Measurements from ENCODE around the gene FAM8A1.
"Not testable (repeated sequence)": the region's sequence is repeated elsewhere in the genome, so short reads cannot be mapped to it uniquely, and the experiment has no call there.

FAM8A1 gene

DNA sequence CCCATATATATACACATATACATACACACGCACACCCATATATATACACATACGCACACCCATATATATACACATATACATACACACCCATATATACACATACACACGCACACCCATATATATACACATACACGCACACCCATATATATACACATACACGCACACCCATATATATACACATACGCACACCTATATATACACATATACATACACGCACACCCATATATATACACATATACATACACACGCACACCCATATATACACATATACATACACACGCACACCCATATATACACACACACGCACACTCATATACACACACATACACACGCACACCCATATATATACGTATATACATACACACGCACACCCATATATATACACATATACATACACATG, 13.5 kb upstream of the FAM8A1 start:
- H3K27ac Mint-ChIP-seq; H3K27me3 Mint-ChIP-seq; H3K4me1 Mint-ChIP-seq; H3K36me3 Mint-ChIP-seq; H3K4me3 Mint-ChIP-seq; DNase-seq; ATAC-seq (replicated peaks); H3K9me3 Mint-ChIP-seq: not testable (repeated sequence)

DNA sequence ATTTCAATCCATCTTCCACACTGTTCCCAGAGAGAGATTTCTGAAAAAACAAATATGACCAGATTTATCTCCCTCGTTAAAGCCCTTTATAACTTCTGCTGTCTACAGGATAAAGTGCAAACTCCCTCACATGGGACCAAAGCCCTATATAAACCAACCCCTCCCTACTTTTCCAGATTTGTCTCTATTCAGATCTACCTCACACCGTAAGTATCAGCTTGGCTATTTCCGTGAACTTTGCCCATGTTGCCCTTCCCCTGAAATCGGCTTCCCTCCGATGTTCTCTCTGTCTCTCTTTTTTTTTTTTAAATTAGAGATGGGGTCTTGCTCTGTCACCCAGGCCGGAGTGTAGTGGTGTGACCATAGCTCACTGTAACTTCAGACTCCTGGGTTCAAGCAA, 12.1 kb upstream of the FAM8A1 start:
- Mint-ChIP-seq H3K27ac (no peak overlapping the region), H3K4me1 (peaks cover 4 to 6% of the 10 kb centered on the region in 2 donors), H3K36me3 (no peaks in the 10 kb centered on the region), H3K27me3 (no peaks in the 10 kb centered on the region), H3K9me3 (no peaks in the 10 kb centered on the region), H3K4me3 (no peak overlapping the region)
- DNase-seq (no peak), ATAC-seq (replicated peaks) (no peak)

DNA sequence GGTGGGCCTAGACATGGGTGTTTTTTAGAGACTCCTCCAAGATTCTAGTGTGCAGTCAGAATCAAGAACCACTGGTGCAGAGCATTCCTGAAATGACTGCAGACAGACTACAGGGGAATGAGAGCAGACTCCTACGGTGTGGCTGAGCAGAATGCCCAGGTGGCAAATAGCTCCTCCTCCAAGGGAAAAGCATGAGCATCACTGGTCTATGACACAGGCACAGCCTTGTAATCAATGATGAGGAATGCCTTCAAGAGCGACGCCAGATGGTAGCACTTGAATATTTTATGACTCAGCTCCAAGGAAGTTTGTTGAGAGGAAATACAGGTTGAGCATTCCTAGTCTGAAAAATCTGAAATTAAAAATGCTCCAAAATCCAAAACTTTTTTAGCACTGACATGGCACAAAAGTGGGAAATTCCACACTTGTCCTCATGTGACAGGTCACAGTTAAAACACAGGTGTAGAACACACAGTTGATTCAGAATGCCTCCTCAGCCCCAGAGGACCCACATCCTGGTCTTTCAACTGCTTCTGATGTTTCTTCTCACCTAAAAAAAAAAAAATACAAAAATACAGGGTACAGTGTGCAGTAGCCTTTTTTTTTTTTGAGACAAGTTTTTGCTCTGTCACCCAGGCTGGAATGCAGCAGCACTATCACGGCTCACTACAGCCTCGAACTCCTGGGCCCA, 10.6 kb upstream of the FAM8A1 start:
- Mint-ChIP-seq H3K4me3 (no peak overlapping the region), H3K27ac (no peak overlapping the region), H3K4me1 (no peaks in the 10 kb centered on the region), H3K27me3 (no peaks in the 10 kb centered on the region), H3K36me3 (no peaks in the 10 kb centered on the region), H3K9me3 (no peaks in the 10 kb centered on the region)
- ATAC-seq (replicated peaks) (peak; percentile 54 to 86), DNase-seq (no peak)

DNA sequence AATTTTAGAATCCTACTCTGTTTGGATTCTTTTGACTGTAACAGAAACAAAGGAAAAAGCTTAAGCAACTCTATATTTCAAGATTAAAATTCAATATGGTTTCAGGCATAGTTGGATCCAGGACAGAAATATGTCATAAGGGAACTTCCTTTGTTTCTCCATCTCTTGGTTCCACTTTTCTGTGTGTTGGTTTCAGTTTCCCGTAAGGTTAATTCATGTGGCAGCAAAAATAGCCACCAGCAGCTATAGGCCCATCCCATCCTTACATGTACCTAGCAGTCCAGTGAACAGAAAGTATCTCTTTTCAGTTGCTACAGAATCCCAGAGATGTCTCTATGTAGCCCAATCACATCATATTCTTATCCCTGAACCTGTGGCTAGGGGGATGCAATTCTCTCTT, 8.8 kb upstream of the FAM8A1 start:
- Mint-ChIP-seq H3K9me3 (no peaks in the 10 kb centered on the region), H3K4me3 (no peak overlapping the region), H3K4me1 (no peaks in the 10 kb centered on the region), H3K36me3 (no peaks in the 10 kb centered on the region), H3K27ac (no peak overlapping the region), H3K27me3 (no peaks in the 10 kb centered on the region)
- no peak for DNase-seq
- no peak for ATAC-seq (replicated peaks)

DNA sequence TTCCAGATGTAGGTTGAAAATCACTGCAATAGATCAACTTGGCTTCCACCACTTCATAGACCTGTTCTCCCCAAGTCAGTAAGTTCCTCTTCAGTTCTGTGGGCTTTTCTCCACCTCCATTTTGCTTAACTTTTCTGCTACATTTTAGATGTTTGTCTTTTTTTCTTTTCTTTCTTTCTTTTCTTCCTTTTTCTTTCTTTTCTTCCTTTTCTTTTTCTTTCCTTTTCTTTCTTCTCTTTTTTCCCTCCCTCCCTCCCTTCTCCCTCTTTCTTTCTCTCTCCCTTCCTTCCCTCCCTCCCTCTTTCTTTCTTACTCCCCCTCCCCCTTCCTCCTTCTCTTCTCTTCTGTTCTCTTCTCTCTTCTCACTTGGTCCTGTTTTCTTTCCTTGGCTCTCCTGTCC, 6.9 kb upstream of the FAM8A1 start:
- Mint-ChIP-seq H3K36me3 (no peaks in the 10 kb centered on the region), H3K27me3 (no peaks in the 10 kb centered on the region), H3K27ac (no peak overlapping the region), H3K4me1 (no peaks in the 10 kb centered on the region), H3K9me3 (no peaks in the 10 kb centered on the region), H3K4me3 (no peak overlapping the region)
- ATAC-seq (replicated peaks) (no peak), DNase-seq (no peak)

DNA sequence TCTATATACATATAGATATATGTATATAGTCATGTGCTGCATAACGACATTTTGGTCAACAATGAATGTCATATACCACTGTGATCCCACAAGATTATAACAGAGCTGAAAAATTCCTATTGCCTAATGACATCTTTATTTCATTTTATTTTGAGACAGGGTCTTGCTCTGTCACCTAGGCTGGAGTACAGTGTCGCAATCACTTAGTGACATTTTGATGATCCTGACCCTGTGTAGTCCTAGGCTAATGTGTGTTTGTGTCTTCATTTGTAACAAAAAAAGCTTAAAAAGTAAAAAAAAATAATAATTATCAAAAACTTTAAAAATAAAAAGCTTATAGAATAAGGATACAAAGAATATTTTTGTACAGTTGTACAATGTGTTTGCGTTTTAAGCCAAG, 4.0 kb upstream of the FAM8A1 start:
- DNase-seq (no peak), ATAC-seq (replicated peaks) (no peak)
- Mint-ChIP-seq H3K27ac (no peak overlapping the region), H3K36me3 (no peaks in the 10 kb centered on the region), H3K4me3 (no peak overlapping the region), H3K9me3 (no peaks in the 10 kb centered on the region), H3K27me3 (no peaks in the 10 kb centered on the region), H3K4me1 (peaks cover 3% of the 10 kb centered on the region in 2 donors)

GRCh38 chr6:17600527-17601385, 654 bp downstream of the FAM8A1 start:
- Mint-ChIP-seq H3K4me3 (peak overlapping the region; percentile 89 to 94), H3K36me3 (peaks cover 0 to 1% of the 10 kb centered on the region in 2 donors), H3K27me3 (no peaks in the 10 kb centered on the region), H3K4me1 (peaks cover 10 to 15% of the 10 kb centered on the region in 2 donors), H3K27ac (peak overlapping the region; percentile 94), H3K9me3 (no peaks in the 10 kb centered on the region)
- DNase-seq (peak; percentile 48), ATAC-seq (replicated peaks) (peak; percentile 66)

DNA sequence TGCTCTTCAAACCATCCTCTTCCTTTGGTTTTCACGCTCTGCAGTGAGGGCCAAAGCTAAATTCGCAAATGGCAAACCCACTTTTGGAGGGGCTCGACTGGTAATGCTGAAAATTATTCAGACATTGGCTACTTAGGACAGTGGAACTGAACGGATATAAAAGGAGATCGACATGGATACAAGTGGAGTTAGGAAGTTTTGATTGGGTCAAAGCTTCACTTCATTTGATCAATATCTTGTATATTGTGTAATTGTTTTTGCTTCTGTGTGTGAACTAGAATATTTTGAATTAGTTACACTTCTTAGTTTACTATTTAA, 1.2 kb downstream of the FAM8A1 start:
- Mint-ChIP-seq H3K27me3 (no peaks in the 10 kb centered on the region), H3K36me3 (peaks cover 2 to 4% of the 10 kb centered on the region in 2 donors), H3K27ac (no peak overlapping the region), H3K4me3 (peak overlapping the region; percentile 89 to 94), H3K9me3 (no peaks in the 10 kb centered on the region), H3K4me1 (peaks cover 10 to 15% of the 10 kb centered on the region in 2 donors)
- ATAC-seq (replicated peaks) (no peak), DNase-seq (no peak)

GRCh38 chr6:17602888-17603287, 2.8 kb downstream of the FAM8A1 start:
- H3K4me1 Mint-ChIP-seq, result peaks cover 10 to 15% of the 10 kb centered on the region in 2 donors
- DNase-seq, result no peak
- no peaks in the 10 kb centered on the region for H3K9me3 Mint-ChIP-seq
- no peaks in the 10 kb centered on the region for H3K27me3 Mint-ChIP-seq
- no peak for ATAC-seq (replicated peaks)
- no peak overlapping the region for H3K27ac Mint-ChIP-seq
- H3K36me3 Mint-ChIP-seq, result peaks cover 5 to 6% of the 10 kb centered on the region in 2 donors
- H3K4me3 Mint-ChIP-seq, result no peak overlapping the region

- H3K4me3 Mint-ChIP-seq, result no peak overlapping the region
- peaks cover 5 to 6% of the 10 kb centered on the region in 2 donors for H3K36me3 Mint-ChIP-seq
- no peaks in the 10 kb centered on the region for H3K27me3 Mint-ChIP-seq
- H3K9me3 Mint-ChIP-seq, result no peaks in the 10 kb centered on the region
- H3K4me1 Mint-ChIP-seq, result peaks cover 4 to 8% of the 10 kb centered on the region in 2 donors
- DNase-seq (no peak), ATAC-seq (replicated peaks) (no peak)
- no peak overlapping the region for H3K27ac Mint-ChIP-seq
Observed at GRCh38 chr6:17606606-17607005, 6.5 kb downstream of the FAM8A1 start.

DNA sequence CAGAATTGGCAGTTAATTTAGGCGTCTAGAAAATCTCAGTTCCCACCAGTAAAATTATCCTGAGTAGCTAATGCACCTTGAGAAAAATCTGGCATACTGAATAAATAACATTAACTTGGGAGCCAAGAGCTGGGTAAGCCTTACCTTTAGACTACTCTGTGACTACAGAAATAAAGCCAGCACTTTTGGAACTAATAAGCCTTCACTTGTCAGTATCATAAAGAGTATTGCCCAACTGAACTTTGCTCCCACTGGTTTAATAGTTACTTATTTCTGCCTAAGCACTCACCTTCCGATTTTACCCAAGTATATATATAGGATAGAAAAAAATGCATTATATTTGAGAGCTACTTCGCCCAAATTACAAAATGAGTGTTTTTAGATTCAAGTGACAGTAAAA, 10.7 kb downstream of the FAM8A1 start:
- no peak overlapping the region for H3K27ac Mint-ChIP-seq
- no peak for ATAC-seq (replicated peaks)

GRCh38 chr6:17612048-17612447, 11.9 kb downstream of the FAM8A1 start:
- H3K36me3 Mint-ChIP-seq, result peaks cover 17 to 18% of the 10 kb centered on the region in 2 donors

More for the DNA sequence above, 10.7 kb downstream of the FAM8A1 start:
- Mint-ChIP-seq H3K27me3 (no peaks in the 10 kb centered on the region), H3K36me3 (peaks cover 17% of the 10 kb centered on the region in 2 donors), H3K4me3 (no peak overlapping the region), H3K9me3 (no peaks in the 10 kb centered on the region), H3K4me1 (no peaks in the 10 kb centered on the region)
- DNase-seq, result no peak

DNA sequence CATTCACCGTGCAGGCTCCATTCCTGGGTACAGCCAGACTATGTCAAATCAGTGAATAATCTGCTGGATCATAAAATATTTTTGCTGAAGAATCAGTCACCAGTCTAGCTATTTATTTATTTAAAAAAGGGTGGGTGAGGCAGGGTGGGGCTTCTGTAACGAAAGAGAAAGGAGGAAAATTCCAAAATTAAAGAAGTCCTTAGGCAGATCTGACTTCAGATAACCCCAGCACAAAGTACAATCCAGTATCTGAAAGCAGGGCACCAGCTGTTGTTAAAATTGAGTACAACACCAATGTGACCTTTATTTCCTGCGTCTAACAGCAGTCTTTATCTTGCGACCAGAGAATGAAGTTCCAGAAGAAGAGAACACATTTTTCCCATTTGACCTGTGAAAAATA, 15.7 kb downstream of the FAM8A1 start:
- Mint-ChIP-seq H3K27me3 (no peaks in the 10 kb centered on the region), H3K4me3 (no peak overlapping the region), H3K4me1 (peaks cover 3 to 4% of the 10 kb centered on the region in 2 donors), H3K27ac (no peak overlapping the region), H3K9me3 (no peaks in the 10 kb centered on the region), H3K36me3 (peaks cover 40 to 43% of the 10 kb centered on the region in 2 donors)
- no peak for ATAC-seq (replicated peaks)
- DNase-seq, result no peak

More at GRCh38 chr6:17612048-17612447, 11.9 kb downstream of the FAM8A1 start:
- ATAC-seq (replicated peaks) (no peak), DNase-seq (no peak)
- no peak overlapping the region for H3K4me3 Mint-ChIP-seq
- H3K27ac Mint-ChIP-seq, result no peak overlapping the region
- no peaks in the 10 kb centered on the region for H3K4me1 Mint-ChIP-seq
- H3K9me3 Mint-ChIP-seq, result no peaks in the 10 kb centered on the region
- H3K27me3 Mint-ChIP-seq, result no peaks in the 10 kb centered on the region

DNA sequence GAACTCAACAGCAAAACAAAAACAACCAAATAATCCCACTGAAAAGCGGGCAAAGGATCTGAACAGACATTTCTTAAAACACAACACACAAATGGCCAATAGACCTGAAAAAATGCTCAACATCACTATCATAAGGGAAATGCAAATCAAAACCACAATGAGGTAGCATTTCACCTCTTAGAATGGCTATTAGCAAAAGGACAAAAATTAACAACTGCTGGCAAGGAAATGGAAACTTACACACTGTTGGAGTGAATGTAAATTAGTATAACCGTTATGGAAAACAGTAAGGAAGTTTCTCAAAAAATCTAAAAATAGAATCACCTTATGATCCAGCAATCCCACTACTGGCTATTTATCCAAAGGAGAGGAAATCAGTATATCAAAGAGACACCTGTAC, 20.9 kb downstream of the FAM8A1 start:
- Mint-ChIP-seq H3K4me3 (no peak overlapping the region), H3K36me3 (peaks cover 48 to 52% of the 10 kb centered on the region in 2 donors), H3K4me1 (peaks cover 12 to 13% of the 10 kb centered on the region in 2 donors), H3K27ac (peak overlapping the region; percentile 37), H3K27me3 (no peaks in the 10 kb centered on the region), H3K9me3 (no peaks in the 10 kb centered on the region)
- peak in 1 of 2 donors; percentile 36 for ATAC-seq (replicated peaks)
- DNase-seq, result no peak

DNA sequence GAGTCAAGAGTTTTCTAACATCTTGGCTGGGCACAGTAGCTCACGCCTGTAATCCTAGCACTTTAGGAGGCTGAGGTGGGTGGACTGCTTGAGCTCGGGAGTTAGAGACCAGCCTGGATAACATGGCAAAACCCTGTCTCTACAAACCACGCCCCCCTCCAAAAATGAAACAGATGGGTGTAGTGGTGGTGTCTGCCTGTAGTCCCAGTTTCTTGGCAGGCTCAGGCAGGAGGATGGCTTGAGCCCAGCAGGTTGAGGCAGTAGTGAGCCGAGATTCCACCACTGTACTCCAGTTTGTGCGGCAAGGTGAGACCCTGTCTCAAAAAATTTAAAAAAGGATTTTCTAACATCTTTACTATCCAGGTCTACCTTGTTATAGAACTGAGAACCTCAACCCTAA, 22.0 kb downstream of the FAM8A1 start:
- DNase-seq (no peak), ATAC-seq (replicated peaks) (no peak)
- peaks cover 42 to 45% of the 10 kb centered on the region in 2 donors for H3K36me3 Mint-ChIP-seq
- H3K9me3 Mint-ChIP-seq, result no peaks in the 10 kb centered on the region
- no peaks in the 10 kb centered on the region for H3K27me3 Mint-ChIP-seq
- H3K4me3 Mint-ChIP-seq, result no peak overlapping the region
- H3K4me1 Mint-ChIP-seq, result peaks cover 12 to 13% of the 10 kb centered on the region in 2 donors
- no peak overlapping the region for H3K27ac Mint-ChIP-seq
